HG03432 (cell line): ENCODE data around the gene CNTNAP5.

Experiments used
- ATAC-seq: cut with Tn5 transposase; IDR thresholded peaks from one replicate; pipeline ENCODE4 v1.9.1; 2021; ENCODE audit warnings: mild to moderate bottlenecking, moderate library complexity; ENCODE audit not compliant: unreplicated experiment

The CNTNAP5 gene

GRCh38 chr2:124953921-124954320, 928.8 kb downstream of the CNTNAP5 start:
- ATAC-seq: no peak

GRCh38 chr2:124959581-124959980, 934.5 kb downstream of the CNTNAP5 start:
- no peak for ATAC-seq

GRCh38 chr2:124961132-124961531, 936.0 kb downstream of the CNTNAP5 start:
- ATAC-seq: no peak
